Islet of Langerhans (tissue), 1 donor: ENCODE data around the gene COL20A1.

ENCODE experiments used
- FAIRE-seq: peaks from one replicate; lab custom pipeline; 2011; peaks lifted over from hg19 to GRCh38; lab: Jason Lieb, UNC

Gene COL20A1

GRCh38 chr20:63261060-63261794 is 31.8 kb upstream of the COL20A1 start:
- no peak for FAIRE-seq

- FAIRE-seq = no peak
Measured at GRCh38 chr20:63261795-63262528, 31.0 kb upstream of the COL20A1 start.

DNA sequence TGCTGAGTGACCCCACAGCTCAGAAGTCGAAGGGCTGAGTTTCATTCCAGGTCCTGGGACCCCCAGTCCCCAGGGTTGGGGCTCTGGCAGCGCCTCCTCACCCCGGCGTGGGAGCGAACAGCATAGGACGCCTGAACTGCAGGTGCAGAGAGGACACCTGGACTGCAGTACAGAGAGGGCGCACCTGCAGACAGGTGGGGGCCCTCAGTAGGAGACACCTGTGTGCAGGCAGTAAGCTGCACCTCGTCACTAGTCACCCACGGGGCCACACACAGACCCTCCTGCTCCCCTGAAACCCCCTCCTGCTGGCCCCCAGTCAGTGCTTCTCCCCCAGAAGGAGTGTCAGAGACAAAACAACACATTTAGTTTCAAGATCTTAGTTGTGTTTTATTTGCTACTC is 30.1 kb upstream of the COL20A1 start:
- no peak for FAIRE-seq

DNA sequence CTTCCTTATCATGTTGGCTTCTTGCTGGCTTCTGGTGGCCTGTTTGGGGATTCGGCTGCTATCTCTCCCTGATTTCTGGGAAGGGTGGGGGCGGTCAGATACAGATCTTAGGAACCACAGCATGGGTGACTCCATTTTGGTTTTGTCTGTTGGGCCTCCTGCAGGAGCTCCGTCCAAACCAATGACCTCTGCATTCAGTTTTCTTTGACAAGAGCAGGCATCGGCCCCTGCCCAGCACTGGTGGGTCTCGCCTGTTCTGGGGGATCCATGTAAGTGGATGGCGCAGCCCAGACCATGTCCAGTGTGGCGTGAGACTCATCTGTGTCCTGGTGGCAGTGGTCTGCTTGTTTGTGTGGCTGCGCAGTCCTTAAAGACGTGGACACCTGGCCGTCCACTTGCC is 29.0 kb upstream of the COL20A1 start:
- FAIRE-seq = no peak

- FAIRE-seq = no peak
Measured at GRCh38 chr20:63264519-63264918, 28.5 kb upstream of the COL20A1 start.

DNA sequence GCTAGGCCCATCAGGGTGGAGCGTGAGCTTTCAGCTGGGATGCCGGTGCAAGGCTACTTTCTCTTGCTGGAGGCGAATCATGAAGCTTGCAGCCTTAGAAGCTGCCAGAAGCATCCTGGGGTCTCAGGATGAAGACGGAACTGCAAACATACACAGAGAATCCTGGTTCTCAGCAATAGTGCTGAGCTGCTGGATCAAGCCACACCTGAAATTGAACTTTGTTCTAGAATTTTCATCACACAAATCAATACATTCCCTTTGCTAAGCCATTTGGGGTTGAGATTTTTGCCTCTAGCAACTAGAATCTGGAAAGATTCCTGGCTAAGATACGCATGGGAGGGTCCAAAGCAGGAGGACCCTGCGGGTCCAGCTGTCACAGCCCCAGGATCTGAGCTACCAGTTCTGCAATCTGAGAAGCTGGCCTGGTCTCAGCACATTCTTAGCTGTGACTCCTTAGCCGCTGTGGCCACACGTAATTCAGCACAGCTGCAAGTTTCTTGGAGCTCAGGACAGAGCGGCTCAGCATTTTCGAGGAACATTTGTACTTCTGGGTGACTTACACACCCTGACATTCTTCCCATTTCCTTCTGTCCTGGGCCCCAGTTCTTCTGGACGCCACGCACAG is 27.0 kb upstream of the COL20A1 start:
- no peak for FAIRE-seq

DNA sequence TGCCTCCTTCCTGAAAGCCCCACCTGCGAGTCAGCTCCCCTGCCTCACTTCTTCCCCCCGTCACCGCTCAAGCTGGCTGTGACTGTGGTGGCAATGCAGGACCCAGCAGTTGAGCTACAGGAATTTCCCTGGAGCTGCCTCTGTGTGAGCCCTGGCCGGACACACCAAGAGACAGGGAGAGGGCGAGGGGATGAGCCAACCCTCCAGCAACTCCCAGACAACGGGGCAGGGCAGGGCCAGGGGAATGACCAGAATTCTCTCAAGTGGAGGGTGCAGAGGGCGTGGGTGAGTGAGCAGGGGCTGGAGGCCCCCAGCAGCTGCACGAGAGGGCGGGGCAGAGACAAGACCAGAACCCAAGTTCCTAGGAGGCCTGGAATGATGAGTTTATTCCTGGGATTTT is 25.3 kb upstream of the COL20A1 start:
- no peak for FAIRE-seq

DNA sequence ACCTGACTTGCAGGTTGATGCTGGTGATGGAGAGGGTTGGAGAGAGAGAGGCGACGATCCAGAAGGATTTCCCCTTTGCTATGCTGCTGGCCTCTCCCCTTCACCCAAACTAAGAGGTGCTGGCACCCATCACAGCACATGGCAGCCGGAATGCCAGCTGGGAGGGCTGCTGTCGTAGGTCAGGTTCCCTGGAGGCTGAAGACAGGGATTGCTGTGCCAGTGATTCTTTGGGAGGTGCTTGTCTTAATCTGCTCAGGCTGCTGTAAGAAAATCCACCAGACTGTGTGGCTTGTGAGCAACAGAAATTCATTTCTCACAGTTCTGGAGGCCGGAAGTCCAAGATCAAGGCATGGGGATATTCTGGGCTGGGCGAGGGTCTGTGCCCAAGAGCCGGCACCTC is 24.7 kb upstream of the COL20A1 start:
- FAIRE-seq = no peak

DNA sequence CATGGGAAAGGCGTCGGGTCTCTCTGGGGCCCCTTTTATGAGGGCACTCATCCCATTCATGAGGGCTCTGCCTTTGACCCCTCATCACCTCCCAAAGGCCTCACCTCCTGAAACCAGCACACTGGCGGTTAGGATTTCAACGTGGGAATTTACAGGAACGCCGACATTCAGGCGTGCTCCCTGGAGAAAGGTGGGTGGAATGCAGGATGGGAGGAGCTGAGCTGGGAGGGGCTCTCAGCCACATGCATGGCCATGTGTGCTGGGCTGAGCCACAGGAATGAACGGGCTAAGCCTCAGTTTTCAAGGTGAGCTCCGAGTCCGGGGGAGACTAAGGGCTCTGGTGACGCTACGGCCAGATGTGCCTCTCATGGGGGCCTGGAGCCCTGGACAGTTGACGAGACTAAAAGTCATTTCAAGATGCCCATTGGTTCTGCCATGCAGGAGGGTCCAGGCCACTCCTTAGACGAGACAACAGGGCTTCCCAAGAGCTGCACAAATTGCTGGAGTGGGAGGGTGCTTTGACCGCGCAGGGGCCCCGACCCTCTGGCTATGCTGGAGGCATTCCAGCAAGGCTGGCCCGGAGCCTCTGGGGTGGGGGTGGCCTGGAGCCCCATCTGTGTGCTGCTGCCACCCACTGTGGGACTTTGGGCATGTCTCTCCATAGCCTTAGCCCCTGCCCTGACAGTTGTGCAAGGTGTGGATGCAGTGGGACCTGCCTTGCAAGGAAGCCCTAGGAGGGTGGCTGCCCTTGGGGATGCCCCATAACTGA is 24.1 kb upstream of the COL20A1 start:
- FAIRE-seq = no peak

- no peak for FAIRE-seq
Measured at GRCh38 chr20:63269724-63270123, 23.3 kb upstream of the COL20A1 start.

DNA sequence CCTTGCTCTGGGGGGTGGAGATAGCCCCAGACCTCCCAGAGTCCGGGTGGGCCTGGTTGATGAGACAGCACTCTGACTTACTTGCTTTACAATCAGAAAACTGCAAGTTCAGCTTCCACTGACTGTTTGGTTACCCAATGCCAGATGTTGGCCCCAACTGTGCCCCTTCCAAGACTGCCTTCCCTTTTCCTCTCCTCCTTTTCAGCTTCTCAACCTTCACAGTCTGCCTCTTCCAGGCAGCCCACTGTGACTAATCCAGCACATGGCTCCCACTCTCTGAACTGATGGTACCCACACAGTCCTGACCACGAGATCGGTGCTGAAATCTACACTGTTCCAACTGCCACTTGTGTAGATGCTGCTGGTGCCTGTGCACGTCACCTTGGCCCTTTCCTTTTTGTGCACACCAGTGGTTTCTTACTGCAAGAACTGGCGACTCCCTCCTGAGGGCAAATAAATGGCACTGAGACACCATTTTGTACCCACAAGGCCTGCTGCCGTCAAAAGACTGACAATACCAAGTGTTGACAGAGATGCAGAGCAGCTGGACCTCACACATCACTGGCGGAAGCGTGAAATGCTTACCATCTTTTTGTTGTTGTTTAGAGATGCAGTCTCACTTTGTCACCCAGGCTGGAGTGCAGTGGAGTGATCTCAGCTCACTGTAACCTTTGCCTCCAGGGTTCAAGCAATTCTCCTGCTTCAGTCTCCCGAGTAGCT is 22.2 kb upstream of the COL20A1 start:
- no peak for FAIRE-seq

GRCh38 chr20:63272105-63273058 is 20.6 kb upstream of the COL20A1 start, which contains the start of gene ARFGAP1:
ARFGAP1 (plus strand) TSS chr20:63272813; CDS start chr20:63275581, 2,768 bp downstream.
- no peak for FAIRE-seq

DNA sequence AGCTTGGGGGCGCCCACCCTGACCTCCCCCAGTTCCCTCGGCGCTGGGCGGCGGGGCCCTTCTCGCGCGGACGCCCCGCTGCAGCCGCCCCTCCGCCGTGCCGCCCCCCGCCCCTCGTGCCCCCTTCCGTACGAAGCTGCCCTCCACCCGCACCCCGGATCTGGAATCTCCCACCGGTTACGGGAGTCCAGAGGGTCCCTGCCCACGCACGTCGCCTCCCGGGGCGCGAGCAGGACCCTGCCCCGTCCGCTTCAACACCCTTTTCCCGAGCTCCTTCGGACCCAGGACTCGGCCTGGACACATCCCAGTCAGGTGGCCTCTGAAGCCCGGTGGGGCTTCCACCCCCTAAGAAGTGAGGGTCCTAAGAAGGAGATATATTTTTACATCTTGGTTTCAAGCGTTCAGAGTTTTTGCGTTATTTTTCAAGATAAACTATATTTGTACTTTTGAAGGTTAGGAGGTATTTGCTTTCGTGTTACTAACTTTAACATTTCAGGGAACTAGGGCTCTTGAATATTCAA is 19.9 kb upstream of the COL20A1 start:
- no peak for FAIRE-seq

- no peak for FAIRE-seq
Measured at GRCh38 chr20:63273635-63274380, 19.2 kb upstream of the COL20A1 start.

- no peak for FAIRE-seq
Measured at GRCh38 chr20:63274381-63275228, 18.4 kb upstream of the COL20A1 start.

GRCh38 chr20:63275825-63276224 is 17.2 kb upstream of the COL20A1 start:
- no peak for FAIRE-seq

DNA sequence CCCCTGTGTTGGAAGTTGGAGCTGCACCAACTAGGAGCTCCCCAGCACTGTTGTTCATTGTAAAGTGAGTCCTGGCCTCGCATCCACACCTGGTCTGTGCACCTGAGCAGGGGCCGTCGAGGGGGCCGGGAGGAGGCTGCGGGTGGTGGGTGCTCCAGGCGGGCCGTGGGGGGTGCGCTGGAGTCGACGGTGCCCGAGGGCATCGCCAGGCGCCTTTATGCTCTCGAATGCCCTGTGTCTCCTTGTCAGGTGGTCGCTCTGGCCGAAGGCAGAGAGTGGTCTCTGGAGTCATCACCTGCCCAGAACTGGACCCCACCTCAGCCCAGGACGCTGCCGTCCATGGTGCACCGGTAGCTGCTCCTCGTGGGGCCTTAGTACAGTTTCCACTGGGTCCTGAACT is 16.0 kb upstream of the COL20A1 start:
- no peak for FAIRE-seq

DNA sequence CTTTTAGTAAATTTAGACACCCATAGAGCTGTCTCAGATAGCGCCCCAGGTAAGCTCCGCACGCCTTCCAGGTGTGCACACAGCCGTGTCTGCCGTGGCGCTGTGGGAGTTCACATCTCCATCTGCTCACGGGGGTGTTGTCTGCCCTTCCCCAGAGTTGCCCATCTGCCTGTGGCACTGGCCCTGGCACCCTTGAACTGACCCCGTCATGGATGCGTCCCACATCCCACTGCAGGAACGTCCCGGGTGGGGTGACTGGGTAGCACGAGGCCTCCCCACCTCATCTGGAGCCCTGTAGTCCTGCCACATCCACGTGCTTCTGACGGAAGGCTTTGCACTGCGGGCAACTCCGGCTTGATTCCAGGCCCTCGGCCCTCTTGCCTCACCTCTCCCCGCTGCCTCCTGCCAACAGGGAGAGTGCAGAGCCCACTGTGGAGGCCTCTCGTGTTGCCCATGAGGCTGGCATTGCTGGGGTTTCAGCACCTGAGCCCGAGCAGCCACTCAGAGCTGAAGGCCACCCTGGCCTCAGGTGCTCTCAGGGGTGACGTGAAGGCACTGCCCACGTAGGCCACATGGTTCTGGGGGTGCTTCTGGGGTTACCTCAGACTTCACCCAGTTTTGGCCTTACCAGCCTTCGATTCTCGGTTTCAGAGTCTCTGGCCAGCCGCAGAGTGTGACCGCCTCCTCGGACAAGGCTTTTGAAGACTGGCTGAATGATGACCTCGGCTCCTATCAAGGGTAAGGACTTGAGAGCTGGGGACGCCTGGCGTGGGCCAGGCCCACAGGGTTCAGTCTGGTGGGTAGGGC is 15.3 kb upstream of the COL20A1 start:
- FAIRE-seq = no peak
